ENCODE measurements around the gene MYH14.
A peak's percentile ranks its signal among the peaks of the same experiment; 100 is the strongest.

Gene MYH14

GRCh38 chr19:50292216-50292827 lies 88.9 kb downstream of the MYH14 start:
- DNase-seq (ENCODE audit: low read depth) = no peak

- DNase-seq (ENCODE audit: low read depth) = no peak
Observed at GRCh38 chr19:50293263-50294004, 90.0 kb downstream of the MYH14 start.

DNA sequence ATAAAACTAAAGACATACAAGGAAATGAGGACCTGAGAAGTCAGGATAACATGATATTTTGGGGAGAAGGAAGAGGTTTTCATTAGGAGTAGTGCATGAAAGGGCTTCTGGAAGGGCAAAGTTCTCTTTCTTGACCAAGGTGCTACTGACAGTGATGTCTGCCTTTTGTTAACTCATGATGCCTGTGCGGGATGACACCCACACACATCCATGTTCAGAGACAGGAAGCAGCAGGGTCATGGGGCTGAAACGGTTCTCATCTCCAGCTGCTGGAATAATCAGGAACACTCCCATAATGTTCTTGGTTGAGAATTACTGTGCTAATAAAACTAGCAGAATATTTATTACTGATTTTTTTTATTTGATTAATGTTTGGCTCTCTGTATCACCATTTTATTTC lies 96.6 kb downstream of the MYH14 start:
- no peak for DNase-seq (ENCODE audit: low read depth)

DNA sequence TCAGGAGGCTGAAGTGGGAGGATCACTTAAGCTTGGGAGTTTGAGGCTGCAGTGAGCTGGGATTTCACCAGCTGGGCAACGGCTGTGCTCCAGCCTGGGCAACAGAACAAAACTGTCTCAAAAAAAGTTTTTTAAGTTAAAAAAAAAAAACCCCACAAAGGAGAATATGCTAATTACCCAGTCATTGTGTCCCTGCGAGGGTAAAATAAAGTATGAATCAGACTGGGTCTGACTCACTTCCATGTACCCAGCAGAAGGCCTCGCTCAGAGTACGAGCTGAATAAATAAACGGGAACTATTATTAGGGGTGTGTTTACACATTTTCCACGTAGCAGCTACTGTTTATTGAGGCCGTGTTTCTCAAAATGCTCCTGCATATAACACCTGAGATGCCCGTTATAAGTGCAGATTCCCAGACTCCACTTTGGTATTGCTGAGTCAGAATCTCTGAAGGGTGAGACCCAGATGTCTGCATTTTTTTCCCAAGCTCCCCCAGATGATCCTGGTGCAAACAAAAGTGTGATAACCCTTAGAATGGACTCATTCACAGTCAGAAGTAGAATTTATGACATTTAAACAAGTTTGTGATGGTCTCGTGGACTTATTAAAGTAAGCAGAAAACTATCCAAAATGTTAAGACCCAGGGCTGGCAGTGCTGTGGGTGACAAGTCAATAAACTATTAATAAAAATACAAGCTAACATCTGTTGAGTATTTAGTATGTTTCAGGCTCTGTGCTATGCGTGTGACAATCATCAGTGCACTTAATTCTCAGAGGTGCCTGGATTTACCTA lies 97.6 kb downstream of the MYH14 start:
- peak; percentile 76 for DNase-seq (ENCODE audit: low read depth)

- DNase-seq (ENCODE audit: low read depth) = no peak
Observed at GRCh38 chr19:50301607-50301971, 98.2 kb downstream of the MYH14 start.

- no peak for DNase-seq (ENCODE audit: low read depth)
Observed at GRCh38 chr19:50303558-50303957, 100.1 kb downstream of the MYH14 start.

- no peak for DNase-seq (ENCODE audit: low read depth)
Observed at GRCh38 chr19:50308991-50309390, 105.6 kb downstream of the MYH14 start.

- no peak for DNase-seq (ENCODE audit: low read depth)
Observed at GRCh38 chr19:50309396-50310125, 106.1 kb downstream of the MYH14 start.

- no peak for DNase-seq (ENCODE audit: low read depth)
Observed at GRCh38 chr19:50310759-50311465, 107.5 kb downstream of the MYH14 start.

- DNase-seq (ENCODE audit: low read depth) = no peak
Observed at GRCh38 chr19:50311723-50312635, 108.6 kb downstream of the MYH14 start.

DNA sequence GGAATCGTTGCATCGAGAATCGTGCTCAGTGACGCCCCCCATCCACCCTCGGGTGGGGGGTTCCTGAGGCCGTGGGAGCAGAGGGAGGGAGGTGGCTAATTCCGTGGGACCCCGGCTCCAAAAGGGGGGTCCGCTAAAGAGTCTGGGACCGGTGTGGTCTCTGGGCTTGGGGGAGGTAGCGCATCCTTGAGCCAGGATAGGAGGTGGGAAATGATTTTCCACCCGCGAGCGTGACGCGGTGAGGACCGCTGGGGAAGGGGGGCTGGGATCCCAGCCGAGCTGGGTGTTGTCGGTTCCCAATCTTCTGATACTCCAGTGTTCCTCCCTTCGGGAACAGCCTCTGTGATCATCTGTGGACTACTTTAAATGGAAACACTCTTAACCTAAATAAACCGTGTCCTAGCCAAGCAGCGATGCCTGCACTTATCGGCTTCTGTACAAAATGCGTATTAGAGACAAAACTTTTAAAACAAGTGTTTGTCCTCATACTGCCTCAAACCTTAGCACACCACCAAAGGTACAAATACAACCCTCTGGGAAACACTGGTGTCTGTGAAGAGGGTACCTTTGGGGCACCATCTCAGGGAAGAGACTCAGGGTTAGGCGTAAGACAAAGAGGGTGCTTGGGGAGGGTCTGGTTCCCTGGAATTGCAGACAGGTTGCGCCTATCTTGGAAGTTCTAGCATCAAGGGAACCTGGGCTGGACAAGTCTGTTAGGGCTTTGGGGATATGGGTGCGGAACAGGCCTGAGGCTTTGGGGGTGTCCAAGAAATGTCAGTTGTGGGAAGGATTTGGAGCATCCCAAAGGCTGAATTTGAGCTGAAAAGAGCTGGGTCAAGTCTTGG lies 109.8 kb downstream of the MYH14 start:
- no peak for DNase-seq (ENCODE audit: low read depth)

DNA sequence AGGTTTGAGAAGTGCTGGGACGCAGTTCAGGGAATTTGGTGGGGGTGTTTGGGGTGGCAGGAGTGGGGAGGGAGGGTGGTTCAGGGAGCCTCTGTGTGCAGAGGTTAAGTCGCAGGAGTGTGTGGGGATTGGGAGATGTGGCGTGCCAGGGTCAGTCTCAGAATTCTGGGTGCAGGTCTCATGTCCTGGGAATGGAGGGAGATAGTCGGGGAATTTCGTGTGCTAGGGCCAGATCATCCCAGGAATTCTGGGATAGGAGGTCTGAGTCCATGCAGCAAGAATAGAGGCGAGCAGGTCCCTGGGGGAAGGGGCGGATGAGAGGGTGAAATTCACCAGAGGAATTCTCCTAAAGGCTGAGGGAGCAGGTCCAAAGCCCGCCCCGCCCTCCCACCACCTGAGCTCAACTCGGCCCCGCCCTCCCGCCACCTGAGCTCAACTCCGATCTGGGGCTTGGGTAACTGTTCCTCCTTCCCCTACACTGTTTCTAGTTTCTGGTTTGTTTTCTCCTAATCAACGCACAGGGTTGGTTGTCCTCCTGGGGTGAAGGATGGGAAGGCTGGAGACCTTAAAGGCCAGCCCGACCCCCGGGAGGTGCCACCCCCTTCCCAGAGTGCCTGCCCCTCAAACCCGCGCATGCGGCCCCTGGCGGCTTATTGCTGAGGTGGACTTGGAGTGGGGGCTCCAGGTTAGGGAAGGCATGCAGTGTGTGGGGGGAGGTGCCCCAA lies 110.6 kb downstream of the MYH14 start:
- no peak for DNase-seq (ENCODE audit: low read depth)

DNA sequence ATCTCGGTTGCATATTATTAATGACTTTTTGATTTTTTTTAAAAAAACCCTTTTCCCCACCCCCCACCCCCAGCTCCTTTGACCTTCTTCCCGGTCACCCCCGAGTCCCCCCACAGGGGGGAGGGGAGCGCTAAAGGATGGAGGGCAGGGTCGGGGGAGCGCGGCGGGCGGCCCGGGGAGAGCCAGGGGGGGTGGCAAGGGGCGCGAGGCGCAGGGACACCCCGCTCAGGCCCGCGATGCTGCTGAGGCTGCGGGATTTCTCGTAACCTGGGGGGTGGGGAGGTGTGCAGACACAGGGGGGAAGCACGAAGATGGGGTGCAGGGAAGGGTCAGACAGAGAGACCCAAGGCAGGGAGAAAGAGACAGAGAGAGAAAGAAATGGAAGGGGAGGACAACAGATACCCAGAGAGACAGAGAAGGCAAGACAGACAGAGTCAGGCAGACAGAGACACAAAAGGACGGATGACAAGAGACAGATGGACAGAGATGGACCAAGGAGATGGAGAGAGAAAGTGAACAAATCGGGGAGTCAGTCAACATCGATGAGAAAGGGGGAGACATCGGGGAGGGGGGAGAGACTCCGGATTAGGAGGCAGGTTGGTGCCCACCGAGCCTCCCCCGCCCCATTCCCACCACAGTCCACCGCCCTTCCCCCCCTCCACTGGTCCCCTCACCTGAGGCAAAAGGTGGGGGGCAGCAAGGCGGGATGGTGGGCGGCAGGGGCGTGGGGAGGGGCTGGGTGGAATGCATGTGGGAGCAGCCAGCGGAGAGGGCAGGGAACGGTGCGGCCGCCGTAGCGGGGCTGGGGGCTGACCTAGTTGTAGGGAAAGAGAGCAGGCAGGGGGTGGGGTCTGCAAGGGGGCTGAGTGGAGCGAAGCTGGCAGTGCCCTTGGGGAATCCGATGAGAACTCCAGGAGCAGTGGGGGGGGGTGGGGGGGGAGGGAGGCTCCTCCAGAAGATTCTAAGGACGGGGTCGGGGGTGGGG lies 111.6 kb downstream of the MYH14 start:
- DNase-seq (ENCODE audit: low read depth) = no peak

- DNase-seq (ENCODE audit: low read depth) = peak; percentile 2
Observed at GRCh38 chr19:50315773-50316448, 112.5 kb downstream of the MYH14 start.

DNA sequence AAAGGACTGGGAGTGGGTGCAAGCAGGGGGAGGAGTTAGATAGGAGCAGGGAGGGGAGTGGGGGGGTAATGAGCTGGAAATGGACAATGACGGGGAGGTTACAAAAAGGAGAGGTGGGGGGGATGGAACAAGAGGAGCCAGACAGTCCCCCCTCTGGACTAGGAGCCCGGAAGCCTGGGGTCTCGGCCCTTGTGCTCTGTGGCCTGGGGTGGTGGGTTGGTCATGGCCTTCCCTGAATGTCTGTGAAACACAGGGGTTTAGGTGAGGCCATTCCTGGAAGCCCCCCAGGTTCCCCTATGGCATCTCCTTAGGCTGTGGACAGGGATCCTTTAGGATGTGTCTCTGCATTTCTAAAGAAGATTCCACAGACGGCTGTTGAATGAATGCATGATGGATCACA lies 113.7 kb downstream of the MYH14 start:
- DNase-seq (ENCODE audit: low read depth) = no peak

DNA sequence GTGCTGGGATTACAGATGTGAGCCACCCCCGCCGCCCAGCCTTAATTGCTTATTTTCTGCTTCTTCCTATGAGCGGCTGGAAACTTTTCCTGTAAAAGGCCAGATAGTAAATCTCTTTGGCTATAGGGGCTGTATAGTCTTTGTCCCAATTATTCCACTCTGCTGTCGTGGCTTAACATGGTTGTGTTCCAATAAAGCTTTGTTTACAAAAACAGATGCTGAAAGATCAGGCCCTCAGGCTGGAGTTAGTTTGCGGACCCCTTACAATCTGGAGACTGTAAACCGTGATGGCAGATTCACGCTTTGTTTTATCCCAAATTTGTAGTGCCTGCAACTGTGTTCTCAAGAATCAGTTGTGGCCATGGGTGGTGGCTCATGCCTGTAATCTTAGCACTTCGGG lies 115.0 kb downstream of the MYH14 start:
- DNase-seq (ENCODE audit: low read depth) = no peak

GRCh38 chr19:50319156-50319555 lies 115.7 kb downstream of the MYH14 start:
- no peak for DNase-seq (ENCODE audit: low read depth)

Data from EH (cell line).